Activated naive CD4-positive, alpha-beta T cell treated with anti-CD3 and anti-CD28 coated beads for 36 hours (primary cell): Measurements from ENCODE around the gene IRAK1. TPM values are rescaled to one million over a fixed set of nuclear protein-coding genes. Genes with fewer than 3 reads are reported as not detected.

Source experiments
- CTCF ChIA-PET: fragments of 350-600 bp; sonication (Branson Sonifier 250); formaldehyde crosslinking; loops from one replicate; lab custom pipeline; 2021; ENCODE audit warnings: antibody characterized with exemption; lab: Charles Lee
- DNase-seq: peaks from one replicate; pipeline ENCODE4 v3.0.0-alpha.2; 2020
- H3K27ac Mint-ChIP-seq: one replicate; pipeline ENCODE4 v1.8.0; 2021; ENCODE audit warnings: mild to moderate bottlenecking, mixed read lengths
- H3K27me3 Mint-ChIP-seq: one replicate; pipeline ENCODE4 v1.8.0; 2021; ENCODE audit warnings: low read depth, mixed read lengths
- H3K36me3 Mint-ChIP-seq: one replicate; pipeline ENCODE4 v1.8.0; 2021; ENCODE audit warnings: low read depth, mixed read lengths
- H3K4me1 Mint-ChIP-seq: one replicate; pipeline ENCODE4 v1.8.0; 2021; ENCODE audit warnings: low read depth, mixed read lengths
- H3K4me3 Mint-ChIP-seq: one replicate; pipeline ENCODE4 v1.8.0; 2021; ENCODE audit warnings: mild to moderate bottlenecking, moderate library complexity, mixed read lengths
- H3K9me3 Mint-ChIP-seq: one replicate; pipeline ENCODE4 v1.8.0; 2021; ENCODE audit warnings: mixed read lengths
- intact Hi-C: fragments of 100-400 bp; cut with micrococcal nuclease; formaldehyde crosslinking; loops from one replicate; pipeline ENCODE4 v1.15.1; 2023
- total RNA-seq, 2 experiments: library from RNA; stranded (reverse); gene quantifications; one replicate each; pipeline ENCODE4 v1.2.3, GENCODE V29; 2021

Gene IRAK1
- total RNA-seq, 2 experiments from 2014 or later: 77.2 to 82.6 TPM

- CTCF ChIA-PET: interaction anchor here (1.0 to 1.6 kb wide), 2 partner anchors 36 to 86 kb away, joined by 3 to 4 read pairs; no protein-coding TSS in a partner anchor
- H3K36me3 Mint-ChIP-seq: peaks cover 9% of the 10 kb centered on the region
- H3K27me3 Mint-ChIP-seq: no peaks in the 10 kb centered on the region
- peaks cover 30% of the 10 kb centered on the region for H3K4me1 Mint-ChIP-seq
- no peak overlapping the region for H3K4me3 Mint-ChIP-seq
- intact Hi-C loops: loop anchor here (2.0 kb wide), 1 partner anchor 83 kb away; no protein-coding TSS in a partner anchor
- no peaks in the 10 kb centered on the region for H3K9me3 Mint-ChIP-seq
- peak overlapping the region; percentile 66 for H3K27ac Mint-ChIP-seq
- no peak for DNase-seq
Observed at GRCh38 chrX:154050113-154050495, 30.4 kb upstream of the IRAK1 start.

DNA sequence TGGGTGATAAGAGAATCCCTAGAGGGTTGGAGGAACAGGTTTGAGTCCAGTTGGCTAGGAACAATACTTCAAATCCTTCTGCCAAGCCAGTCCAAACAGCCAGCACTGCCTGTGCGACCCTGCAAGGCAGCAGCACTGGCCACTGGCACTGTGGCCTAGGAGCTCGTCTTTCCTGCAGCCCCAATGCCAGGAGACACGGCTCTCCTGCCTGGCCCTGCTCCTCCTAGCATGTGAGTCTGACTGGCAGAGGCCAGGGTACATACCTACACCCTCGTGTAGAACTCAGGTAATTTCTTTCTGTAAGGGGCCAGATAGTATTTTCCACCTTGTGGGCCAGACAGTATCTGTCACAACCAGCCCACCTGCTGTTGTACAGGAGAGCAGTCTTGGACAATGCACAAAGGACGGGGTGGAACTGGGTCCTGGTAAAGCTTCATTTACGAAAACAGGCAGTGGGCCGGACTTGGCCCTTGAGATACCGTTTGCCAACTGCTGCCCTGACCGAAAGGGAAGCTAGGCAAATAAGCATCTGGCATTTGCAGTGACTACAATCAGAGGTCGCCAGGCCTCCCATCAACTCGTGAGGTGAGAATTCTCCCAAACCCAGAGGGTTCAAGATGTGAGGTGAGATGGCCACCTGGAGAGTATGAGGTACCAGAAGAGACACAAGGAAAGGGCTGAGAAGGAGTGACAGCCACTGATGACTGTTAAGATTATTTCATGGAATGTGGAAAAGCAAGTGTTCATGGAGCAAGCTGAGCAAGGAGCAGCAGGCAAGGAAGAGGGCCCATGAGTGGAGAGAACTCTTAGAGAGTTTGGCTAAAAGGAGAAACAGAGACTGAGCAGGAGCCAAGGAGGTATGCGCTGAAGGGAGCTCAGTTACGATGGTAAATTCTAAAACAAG is 29.8 kb upstream of the IRAK1 start:
- Mint-ChIP-seq H3K27me3 (no peaks in the 10 kb centered on the region), H3K9me3 (no peaks in the 10 kb centered on the region), H3K27ac (peak overlapping the region; percentile 66), H3K4me1 (peaks cover 28% of the 10 kb centered on the region), H3K36me3 (peaks cover 8% of the 10 kb centered on the region), H3K4me3 (no peak overlapping the region)
- CTCF ChIA-PET: interaction anchor here (1.0 to 1.6 kb wide), 3 partner anchors 36 to 86 kb away, joined by 3 to 4 read pairs (median 3); partner anchors contain the start of gene HCFC1
- no peak for DNase-seq
- intact Hi-C loops: loop anchor here (2.0 kb wide), 1 partner anchor 83 kb away; no protein-coding TSS in a partner anchor

DNA sequence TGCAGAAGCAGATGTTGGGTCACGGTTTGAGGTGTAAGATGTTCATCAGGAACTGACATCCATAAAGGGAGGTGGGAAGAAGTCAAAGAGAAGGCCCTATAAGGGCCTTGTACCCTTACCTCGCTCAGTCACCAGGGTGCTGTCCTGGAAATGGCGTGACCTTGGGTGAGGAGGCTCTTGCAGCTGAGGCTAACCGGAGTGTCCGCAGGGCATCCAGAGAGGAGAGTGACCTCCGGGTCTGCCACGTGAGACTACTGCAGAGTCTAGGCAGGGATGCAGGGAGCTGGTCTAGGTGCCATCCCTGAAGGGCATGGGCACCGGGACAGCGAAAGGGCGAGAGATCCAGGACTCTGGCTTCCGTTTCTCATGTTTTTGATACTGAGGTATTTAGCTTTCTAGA is 28.7 kb upstream of the IRAK1 start:
- Mint-ChIP-seq H3K27me3 (no peaks in the 10 kb centered on the region), H3K4me3 (no peak overlapping the region), H3K4me1 (peaks cover 28% of the 10 kb centered on the region), H3K27ac (no peak overlapping the region), H3K36me3 (peaks cover 9% of the 10 kb centered on the region), H3K9me3 (no peaks in the 10 kb centered on the region)
- intact Hi-C loops: no loop called here
- CTCF ChIA-PET: interaction anchor here (1.1 to 1.6 kb wide), 2 partner anchors 77 to 87 kb away, joined by 3 read pairs; partner anchors contain the start of gene HCFC1
- DNase-seq: no peak

- DNase-seq: no peak
- H3K27ac Mint-ChIP-seq: no peak overlapping the region
- H3K36me3 Mint-ChIP-seq: peaks cover 9% of the 10 kb centered on the region
- intact Hi-C loops: no loop called here
- H3K9me3 Mint-ChIP-seq: no peaks in the 10 kb centered on the region
- H3K4me1 Mint-ChIP-seq: peaks cover 28% of the 10 kb centered on the region
- CTCF ChIA-PET: interaction anchor here (0.6 kb wide), 1 partner anchor 51 kb away, joined by 5 read pairs; no protein-coding TSS in a partner anchor
- H3K4me3 Mint-ChIP-seq: no peak overlapping the region
- no peaks in the 10 kb centered on the region for H3K27me3 Mint-ChIP-seq
Observed at GRCh38 chrX:154046940-154047610, 27.4 kb upstream of the IRAK1 start.

DNA sequence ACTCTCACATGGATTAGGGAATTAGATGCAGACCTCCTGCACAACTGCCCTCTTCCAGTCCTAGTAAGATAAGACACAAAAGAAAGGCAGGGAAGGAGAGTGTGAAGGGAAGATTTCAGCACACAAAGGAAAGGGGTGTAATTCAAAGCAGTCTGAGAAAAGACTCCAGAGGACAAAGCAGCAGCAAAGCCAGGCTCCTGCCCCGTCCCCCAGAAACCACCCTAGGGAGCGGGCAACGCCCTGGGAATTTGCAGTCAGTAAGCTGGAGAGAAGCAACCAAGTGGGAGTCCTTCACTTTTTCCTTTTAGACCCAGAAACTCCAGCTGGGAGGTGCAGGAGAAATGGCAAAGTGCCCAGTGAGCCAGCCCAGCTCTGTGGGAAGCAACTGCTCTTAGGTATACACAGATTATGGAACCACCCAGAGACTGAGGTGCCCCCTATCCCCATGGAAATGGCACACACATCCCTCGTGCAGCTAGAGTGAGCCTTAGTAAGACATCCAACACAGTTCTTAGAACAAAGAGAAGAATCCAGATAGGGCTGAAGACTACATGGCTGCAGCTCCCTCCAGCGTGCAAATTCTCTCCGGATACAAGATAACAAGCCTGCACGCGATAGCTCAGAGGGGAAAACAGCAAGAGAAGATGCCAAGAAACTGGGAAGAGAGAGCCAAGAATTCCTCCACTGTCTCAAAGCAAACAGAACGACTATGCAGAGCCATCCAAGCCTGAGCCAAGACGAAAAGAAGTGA is 26.5 kb upstream of the IRAK1 start:
- intact Hi-C loops: no loop called here
- no peak for DNase-seq
- Mint-ChIP-seq H3K36me3 (peaks cover 9% of the 10 kb centered on the region), H3K27ac (no peak overlapping the region), H3K4me1 (peaks cover 32% of the 10 kb centered on the region), H3K4me3 (no peak overlapping the region), H3K9me3 (no peaks in the 10 kb centered on the region), H3K27me3 (no peaks in the 10 kb centered on the region)
- CTCF ChIA-PET: interaction anchor here (0.6 kb wide), 1 partner anchor 50 kb away, joined by 5 read pairs; no protein-coding TSS in a partner anchor

DNA sequence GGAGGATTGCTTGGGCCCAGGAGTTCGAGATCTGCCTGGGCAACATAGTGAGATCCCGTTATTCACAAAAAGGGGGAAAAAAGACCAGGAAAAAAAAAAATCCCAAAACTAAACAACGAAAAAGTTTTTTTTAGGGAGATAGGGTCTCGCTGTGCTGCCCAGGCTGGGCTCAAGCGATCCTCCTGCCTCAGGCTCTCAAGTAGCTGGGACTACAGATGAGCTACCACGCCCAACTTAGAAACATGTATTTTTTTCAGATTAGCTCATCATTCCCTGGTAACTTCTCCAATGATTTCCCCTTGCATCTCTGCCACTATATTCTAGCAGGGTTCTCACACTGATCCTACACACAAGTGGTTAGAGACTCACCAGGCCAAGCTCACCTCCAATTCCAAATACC is 24.4 kb upstream of the IRAK1 start:
- no peak overlapping the region for H3K4me3 Mint-ChIP-seq
- H3K27ac Mint-ChIP-seq: no peak overlapping the region
- DNase-seq: no peak
- intact Hi-C loops: loop anchor here (5.0 kb wide), 1 partner anchor 53 kb away; the partner anchor contains the start of gene MECP2
- CTCF ChIA-PET: no interaction called here
- H3K27me3 Mint-ChIP-seq: no peaks in the 10 kb centered on the region
- H3K36me3 Mint-ChIP-seq: peaks cover 7% of the 10 kb centered on the region
- no peaks in the 10 kb centered on the region for H3K9me3 Mint-ChIP-seq
- peaks cover 34% of the 10 kb centered on the region for H3K4me1 Mint-ChIP-seq

GRCh38 chrX:154043003-154043763 is 23.5 kb upstream of the IRAK1 start:
- H3K9me3 Mint-ChIP-seq: no peaks in the 10 kb centered on the region
- peaks cover 5% of the 10 kb centered on the region for H3K36me3 Mint-ChIP-seq
- no peaks in the 10 kb centered on the region for H3K27me3 Mint-ChIP-seq
- no peak overlapping the region for H3K4me3 Mint-ChIP-seq
- intact Hi-C loops: loop anchor here (5.0 kb wide), 1 partner anchor 54 kb away; the partner anchor contains the start of gene MECP2
- no peak for DNase-seq
- H3K4me1 Mint-ChIP-seq: peaks cover 41% of the 10 kb centered on the region
- CTCF ChIA-PET: no interaction called here
- no peak overlapping the region for H3K27ac Mint-ChIP-seq

- H3K9me3 Mint-ChIP-seq: no peaks in the 10 kb centered on the region
- intact Hi-C loops: loop anchor here (5.0 kb wide), 1 partner anchor 56 kb away; the partner anchor contains the start of gene MECP2
- DNase-seq: no peak
- H3K4me1 Mint-ChIP-seq: peaks cover 37% of the 10 kb centered on the region
- peak overlapping the region; percentile 66 for H3K27ac Mint-ChIP-seq
- CTCF ChIA-PET: no interaction called here
- no peak overlapping the region for H3K4me3 Mint-ChIP-seq
- no peaks in the 10 kb centered on the region for H3K27me3 Mint-ChIP-seq
- peaks cover 9% of the 10 kb centered on the region for H3K36me3 Mint-ChIP-seq
Observed at GRCh38 chrX:154040863-154041262, 21.2 kb upstream of the IRAK1 start.

DNA sequence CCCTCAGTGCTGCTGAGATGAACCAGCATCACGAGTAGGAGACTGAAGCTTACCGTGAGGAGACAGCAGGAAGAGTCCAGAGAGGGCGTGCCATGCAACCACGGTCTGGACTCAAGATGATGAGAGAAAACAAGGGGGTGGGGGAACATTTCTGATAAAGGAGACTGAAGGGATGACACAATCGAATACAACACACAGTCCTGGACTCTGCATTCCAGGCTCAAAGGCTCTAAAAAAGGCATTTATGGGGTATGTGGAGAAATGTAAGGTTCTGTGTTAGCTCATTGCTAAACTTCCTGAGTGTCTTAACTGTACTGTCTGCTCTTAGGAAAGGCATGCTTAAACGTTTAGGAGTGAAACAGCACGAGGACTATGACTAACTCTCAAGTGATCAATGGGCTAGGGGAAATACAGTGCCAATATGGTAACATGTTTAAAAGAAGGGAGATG is 20.6 kb upstream of the IRAK1 start:
- Mint-ChIP-seq H3K27ac (peak overlapping the region; percentile 66), H3K9me3 (no peaks in the 10 kb centered on the region), H3K4me3 (no peak overlapping the region), H3K27me3 (no peaks in the 10 kb centered on the region), H3K36me3 (peaks cover 9% of the 10 kb centered on the region), H3K4me1 (peaks cover 37% of the 10 kb centered on the region)
- CTCF ChIA-PET: no interaction called here
- intact Hi-C loops: loop anchor here (5.0 kb wide), 1 partner anchor 57 kb away; the partner anchor contains the start of gene MECP2
- no peak for DNase-seq

DNA sequence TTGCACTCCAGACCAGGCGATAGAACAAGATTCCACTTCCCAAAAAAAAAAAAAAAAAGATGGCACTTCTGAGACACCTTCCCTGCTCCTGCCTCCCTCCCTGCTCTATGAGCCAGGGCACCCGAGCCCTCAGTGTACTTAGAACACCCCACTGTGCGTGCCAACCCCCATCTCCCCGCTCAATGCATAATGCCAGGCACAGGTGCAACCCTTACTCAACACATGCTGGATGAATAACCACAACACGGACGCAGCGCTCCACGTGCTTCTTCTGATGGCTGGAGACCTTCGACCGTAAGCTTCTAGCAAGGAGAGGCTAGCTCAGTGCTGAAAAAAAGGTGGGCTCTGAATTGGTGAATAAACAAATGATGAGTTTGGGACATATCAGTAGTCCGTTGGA is 19.9 kb upstream of the IRAK1 start:
- H3K27me3 Mint-ChIP-seq: no peaks in the 10 kb centered on the region
- peaks cover 41% of the 10 kb centered on the region for H3K4me1 Mint-ChIP-seq
- H3K4me3 Mint-ChIP-seq: no peak overlapping the region
- H3K36me3 Mint-ChIP-seq: peaks cover 9% of the 10 kb centered on the region
- DNase-seq: no peak
- H3K9me3 Mint-ChIP-seq: no peaks in the 10 kb centered on the region
- peak overlapping the region; percentile 51 for H3K27ac Mint-ChIP-seq
- intact Hi-C loops: no loop called here
- CTCF ChIA-PET: no interaction called here

- H3K4me3 Mint-ChIP-seq: no peak overlapping the region
- CTCF ChIA-PET: no interaction called here
- DNase-seq: no peak
- H3K9me3 Mint-ChIP-seq: no peaks in the 10 kb centered on the region
- H3K27ac Mint-ChIP-seq: no peak overlapping the region
- intact Hi-C loops: no loop called here
- H3K27me3 Mint-ChIP-seq: no peaks in the 10 kb centered on the region
- H3K36me3 Mint-ChIP-seq: peaks cover 7% of the 10 kb centered on the region
- peaks cover 41% of the 10 kb centered on the region for H3K4me1 Mint-ChIP-seq
Observed at GRCh38 chrX:154038656-154039055, 19.0 kb upstream of the IRAK1 start.
